HG02970 (cell line): ENCODE data around the gene RPL36AL.
"Not testable (repeated sequence)": the region's sequence is repeated elsewhere in the genome, so short reads cannot be mapped to it uniquely, and the experiment has no call there.

Experiments used
- ATAC-seq: cut with Tn5 transposase; IDR thresholded peaks from one replicate; pipeline ENCODE4 v1.9.1; 2021; ENCODE audit warnings: mild to moderate bottlenecking, moderate library complexity, moderate number of reproducible peaks; ENCODE audit not compliant: unreplicated experiment, low FRiP score

The RPL36AL gene

GRCh38 chr14:49619730-49620129 lies 696 bp downstream of the RPL36AL start:
- no peak for ATAC-seq

DNA sequence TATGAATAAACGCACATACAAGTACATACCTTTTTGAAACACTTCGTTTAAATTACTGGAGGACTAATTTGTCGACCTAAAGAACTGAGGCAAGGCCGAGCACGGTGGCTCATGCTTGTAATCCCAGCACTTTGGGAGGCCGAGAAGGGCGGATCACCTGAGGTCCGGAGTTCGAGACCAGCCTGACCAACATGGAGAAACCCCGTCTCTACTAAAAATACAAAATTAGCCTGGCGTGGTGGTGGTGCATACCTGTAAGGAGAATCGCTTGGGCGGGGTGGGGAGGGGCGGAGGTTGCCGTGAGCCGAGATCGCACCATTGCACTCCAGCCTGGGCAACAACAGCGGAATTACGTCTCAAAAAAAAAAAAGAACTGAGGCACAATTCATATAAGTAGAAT lies 1.2 kb downstream of the RPL36AL start:
- not testable (repeated sequence) for ATAC-seq

- ATAC-seq, result no peak
Measured at GRCh38 chr14:49617852-49618519, 2.4 kb downstream of the RPL36AL start.

DNA sequence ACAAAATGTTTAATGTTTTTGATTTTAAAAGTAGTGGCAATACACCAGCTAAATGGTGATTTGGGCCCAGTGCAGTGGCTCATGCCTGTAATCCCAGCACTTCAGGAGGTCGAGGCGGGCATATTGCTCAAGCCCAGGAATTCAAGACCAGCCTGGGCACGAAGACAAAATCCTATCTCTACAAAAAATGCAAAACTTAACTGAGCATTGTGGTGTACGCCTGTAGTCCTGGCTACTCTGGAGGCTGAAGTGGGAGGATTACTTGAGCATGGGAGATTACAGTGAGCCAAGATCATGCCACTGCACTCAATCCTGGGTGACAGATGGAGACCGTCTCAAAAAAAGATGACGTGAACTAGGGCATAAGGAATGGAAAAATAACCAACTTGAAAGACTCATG lies 4.7 kb downstream of the RPL36AL start:
- no peak for ATAC-seq

GRCh38 chr14:49614196-49614595 lies 6.2 kb downstream of the RPL36AL start:
- ATAC-seq, result no peak

GRCh38 chr14:49612671-49613070 lies 7.8 kb downstream of the RPL36AL start:
- no peak for ATAC-seq

GRCh38 chr14:49612251-49612650 lies 8.2 kb downstream of the RPL36AL start:
- ATAC-seq, result no peak

DNA sequence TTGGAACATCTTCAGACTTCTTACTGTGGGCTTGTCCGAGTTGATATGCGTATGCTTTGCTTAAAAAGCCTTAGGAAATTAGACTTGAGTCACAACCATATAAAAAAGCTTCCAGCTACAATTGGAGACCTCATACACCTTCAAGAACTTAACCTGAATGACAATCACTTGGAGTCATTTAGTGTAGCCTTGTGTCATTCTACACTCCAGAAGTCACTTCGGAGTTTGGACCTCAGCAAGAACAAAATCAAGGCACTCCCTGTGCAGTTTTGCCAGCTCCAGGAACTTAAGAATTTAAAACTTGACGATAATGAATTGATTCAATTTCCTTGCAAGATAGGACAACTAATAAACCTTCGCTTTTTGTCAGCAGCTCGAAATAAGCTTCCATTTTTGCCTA lies 12.8 kb downstream of the RPL36AL start:
- ATAC-seq, result no peak

DNA sequence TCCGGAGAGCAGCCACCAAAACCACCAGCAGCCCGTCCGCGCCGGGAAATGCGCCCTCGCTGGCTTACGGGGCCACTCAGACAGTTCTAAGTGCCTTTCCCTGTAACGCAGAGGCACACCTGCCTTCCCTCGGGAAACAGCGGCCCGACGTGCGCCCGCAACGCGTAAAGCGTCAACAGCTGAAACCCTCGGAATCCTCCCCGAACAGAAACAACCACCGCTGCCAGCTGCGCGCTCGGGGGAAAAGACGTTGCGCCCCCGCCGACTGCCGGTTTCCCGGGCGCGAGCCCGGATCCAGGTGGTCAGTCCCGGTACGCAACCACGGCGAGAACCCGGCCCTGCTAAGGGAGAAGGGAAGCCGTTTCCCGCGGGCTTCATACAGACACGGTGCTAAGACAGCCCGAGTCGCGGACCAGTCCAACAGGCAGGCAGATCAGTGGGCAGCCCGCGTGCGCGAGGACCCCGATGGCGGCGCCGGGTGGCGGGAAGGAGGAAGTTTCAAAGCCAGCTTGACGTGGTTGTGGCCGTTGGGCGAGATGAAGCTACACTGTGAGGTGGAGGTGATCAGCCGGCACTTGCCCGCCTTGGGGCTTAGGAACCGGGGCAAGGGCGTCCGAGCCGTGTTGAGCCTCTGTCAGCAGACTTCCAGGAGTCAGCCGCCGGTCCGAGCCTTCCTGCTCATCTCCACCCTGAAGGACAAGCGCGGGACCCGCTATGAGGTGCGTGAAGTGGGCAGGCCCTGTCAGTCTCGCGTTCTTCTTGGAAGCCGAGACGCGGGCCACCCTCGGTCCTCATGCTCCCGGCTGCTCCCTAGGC lies 21.7 kb downstream of the RPL36AL start, which contains the start of gene LRR1:
TSS of gene LRR1 (plus strand) at position 456 of the 816 bp plus-strand sequence. CDS start at position 537, 81 bp downstream.
- ATAC-seq, result peak; percentile 60

DNA sequence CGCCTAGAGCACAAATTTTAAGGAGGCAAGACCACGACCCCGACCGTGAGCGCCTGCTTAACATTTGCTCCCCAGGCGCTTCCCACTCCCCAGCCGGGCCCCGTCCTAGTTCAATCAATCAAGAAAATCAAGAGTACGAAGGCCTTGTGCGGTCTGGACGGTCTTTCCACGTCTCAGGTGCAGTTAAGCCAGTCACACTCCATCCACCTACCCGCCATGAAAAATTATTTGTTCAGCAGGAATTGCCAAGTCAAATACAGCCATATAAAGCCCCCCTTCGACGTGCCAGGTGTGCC lies 22.3 kb downstream of the RPL36AL start:
- ATAC-seq, result no peak

GRCh38 chr14:49594347-49595091 lies 25.9 kb downstream of the RPL36AL start:
- ATAC-seq, result no peak

GRCh38 chr14:49593016-49593415 lies 27.4 kb downstream of the RPL36AL start:
- ATAC-seq, result no peak

DNA sequence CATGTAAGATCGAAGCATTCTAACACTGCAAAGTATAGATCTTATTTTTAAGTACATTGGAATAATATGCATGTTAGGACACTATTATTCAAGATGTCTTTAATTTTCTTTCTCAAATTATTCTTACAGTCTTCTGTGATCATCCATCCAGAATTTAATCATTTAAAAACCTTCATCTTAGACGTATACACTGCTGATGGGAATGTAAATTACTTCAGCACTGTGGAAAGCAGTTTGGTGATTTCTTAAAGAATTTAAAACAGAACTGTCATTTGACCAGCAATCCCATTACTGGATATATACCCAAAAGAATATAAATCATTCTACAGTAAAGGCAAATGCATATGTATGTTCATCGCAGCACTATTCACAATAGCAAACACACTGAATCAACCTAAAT lies 31.0 kb downstream of the RPL36AL start:
- ATAC-seq, result no peak

DNA sequence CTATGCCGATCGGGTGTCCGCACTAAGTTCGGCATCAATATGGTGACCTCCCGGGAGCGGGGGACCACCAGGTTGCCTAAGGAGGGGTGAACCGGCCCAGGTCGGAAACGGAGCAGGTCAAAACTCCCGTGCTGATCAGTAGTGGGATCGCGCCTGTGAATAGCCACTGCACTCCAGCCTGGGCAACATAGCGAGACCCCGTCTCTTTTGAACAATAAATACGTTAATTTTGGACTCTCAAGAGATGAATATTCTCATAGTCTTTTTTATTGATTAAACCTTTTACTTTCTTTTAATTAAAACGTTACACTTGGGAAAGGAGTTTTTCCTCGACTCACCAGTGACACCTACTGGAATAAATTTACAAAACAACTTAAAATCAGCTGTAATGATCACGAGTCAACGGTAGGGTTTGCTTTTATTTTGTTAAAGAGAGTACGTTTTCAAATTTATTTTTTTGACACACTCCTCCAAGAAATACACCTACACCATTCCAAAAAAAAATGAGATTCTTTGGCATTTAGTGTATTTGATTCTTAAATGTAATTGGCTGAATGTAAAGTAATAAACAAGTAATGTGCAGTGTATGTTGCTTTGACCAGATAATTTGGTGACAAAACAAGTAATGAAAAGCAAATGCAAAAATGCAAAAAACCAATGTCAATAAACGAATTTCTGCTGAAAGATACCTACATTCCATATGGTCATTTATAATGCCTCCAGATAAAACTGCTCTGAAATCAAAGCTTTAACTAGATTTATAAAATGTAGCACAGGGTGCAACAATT lies 33.6 kb downstream of the RPL36AL start:
- ATAC-seq, result peak; percentile 42

DNA sequence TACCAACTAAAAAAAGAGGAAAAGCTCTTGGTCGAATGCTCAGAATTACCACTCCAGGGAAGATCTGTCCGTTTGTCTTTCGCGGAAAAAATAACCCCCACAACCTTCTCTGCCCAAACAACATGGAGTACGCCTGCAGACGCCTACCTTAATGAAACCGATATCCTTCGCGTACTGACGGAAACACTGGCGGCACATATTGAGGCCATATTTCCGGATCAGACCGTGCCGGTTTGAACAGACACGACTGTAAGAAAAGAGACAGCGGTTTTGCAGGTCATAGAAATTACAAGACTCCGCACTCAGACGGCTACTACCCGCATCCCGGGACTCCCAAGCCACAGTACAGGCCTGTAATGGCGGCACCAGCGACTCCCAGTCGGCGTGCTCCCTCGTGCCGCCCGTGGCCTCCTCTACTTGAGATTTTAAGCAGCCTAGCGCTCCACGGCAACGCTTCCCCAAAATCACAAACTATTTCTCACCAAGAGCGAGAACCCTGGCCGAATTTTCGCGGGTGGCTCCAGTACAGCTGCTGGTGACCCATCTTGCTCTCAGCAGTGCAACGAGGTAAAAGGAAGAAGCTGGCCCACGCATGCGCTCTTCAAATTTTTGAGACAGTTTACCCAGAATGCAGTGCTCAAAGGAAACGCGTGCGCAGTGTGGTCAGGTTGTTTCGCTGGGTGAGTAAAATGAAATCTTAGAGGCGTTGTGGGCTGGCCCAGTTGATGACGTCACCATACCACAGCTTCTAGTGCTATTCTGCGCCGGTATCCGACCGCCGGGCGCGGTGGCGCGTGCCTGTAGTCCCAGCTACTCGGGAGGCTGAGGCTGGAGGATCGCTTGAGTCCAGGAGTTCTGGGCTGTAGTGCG lies 34.4 kb downstream of the RPL36AL start, which contains the start of gene RPS29:
TSS of gene RPS29 (minus strand) at position 578 of the 870 bp plus-strand sequence. CDS start at position 544, 34 bp downstream.
- ATAC-seq, result peak; percentile 96

DNA sequence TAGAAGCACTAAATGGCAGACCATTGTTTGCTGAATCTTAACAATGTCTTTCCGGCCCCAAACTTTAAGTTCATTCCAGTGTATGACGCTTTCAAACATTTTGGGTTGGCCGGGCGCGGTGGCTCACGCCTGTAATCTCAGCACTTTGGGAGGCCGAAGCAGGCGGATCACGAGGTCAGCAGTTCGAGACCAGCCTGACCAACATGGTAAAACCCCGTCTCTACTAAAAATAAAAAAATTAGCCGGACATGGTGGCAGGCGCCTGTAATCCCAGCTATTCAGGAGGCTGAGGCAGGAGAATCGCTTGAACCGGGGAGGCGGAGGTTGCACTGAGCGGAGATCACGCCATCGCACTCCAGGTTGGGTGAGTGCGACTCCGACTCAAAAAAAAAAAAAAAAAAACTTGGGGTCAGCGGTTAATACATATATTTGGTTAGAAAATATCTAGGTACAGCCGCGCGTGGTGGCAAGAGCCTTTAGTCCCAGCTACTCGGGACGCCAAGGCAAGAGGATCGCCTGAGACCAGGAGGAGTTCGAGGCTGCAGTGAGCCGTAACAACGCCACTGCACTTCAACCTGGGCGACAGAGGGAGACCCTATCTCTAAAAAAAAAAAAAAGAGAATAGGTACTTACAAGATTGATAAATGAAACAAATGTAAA lies 35.3 kb downstream of the RPL36AL start:
- not testable (repeated sequence) for ATAC-seq

DNA sequence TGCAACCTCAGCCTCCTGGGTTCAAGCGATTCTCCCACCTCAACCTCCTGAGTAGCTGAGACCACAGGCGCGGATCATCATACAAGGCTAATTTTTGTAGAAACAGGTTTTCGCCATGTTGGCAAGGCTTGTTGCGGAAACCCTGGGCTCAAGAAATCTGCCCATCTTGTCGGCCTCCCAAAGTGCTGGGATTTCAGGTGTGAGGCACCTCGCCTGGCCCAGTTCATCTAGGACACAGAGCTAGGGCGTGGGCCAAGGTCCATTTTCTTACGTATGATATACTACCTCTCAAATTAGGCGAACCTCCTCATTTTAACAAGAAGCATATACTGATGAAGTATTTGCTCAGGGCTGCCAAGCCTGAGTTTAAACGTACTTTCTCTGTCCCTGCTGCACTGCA lies 36.4 kb downstream of the RPL36AL start:
- ATAC-seq, result no peak

GRCh38 chr14:49583629-49584028 lies 36.8 kb downstream of the RPL36AL start:
- no peak for ATAC-seq
